Forelimb muscle (tissue), 1 donor: Measurements from ENCODE around the gene BRMS1. TPM values are rescaled to one million over a fixed set of nuclear protein-coding genes. Genes with fewer than 3 reads are reported as not detected.

Experiments
- polyA plus RNA-seq: library from polyadenylated mRNA; unstranded; fragments of 120-200 nt; gene quantifications from one replicate; pipeline ENCODE4 v1.2.1, GENCODE V29; 2013; ENCODE audit not compliant: insufficient read length

Gene BRMS1
- polyA plus RNA-seq, 1 donor, result 21.8 TPM

Other genes with a start within 250 kb of the BRMS1 start
- 19.0 TPM for gene KLC2, start 87.4 kb downstream of the BRMS1 start, polyA plus RNA-seq
- 89.7 TPM for gene RAB1B, start 76.5 kb downstream of the BRMS1 start, polyA plus RNA-seq
- 2.3 TPM for gene CNIH2, start 66.9 kb downstream of the BRMS1 start, polyA plus RNA-seq
- 48.9 TPM for gene YIF1A, start 56.0 kb downstream of the BRMS1 start, polyA plus RNA-seq
- not detected for gene TMEM151A, start 53.2 kb downstream of the BRMS1 start, polyA plus RNA-seq
- gene CD248, start 28.1 kb downstream of the BRMS1 start, polyA plus RNA-seq, result 76.4 TPM
- gene RIN1, start 8.7 kb downstream of the BRMS1 start, polyA plus RNA-seq, result 12.1 TPM
- 20.3 TPM for gene B4GAT1, start 2.5 kb upstream of the BRMS1 start, polyA plus RNA-seq
- gene SLC29A2, start 26.7 kb upstream of the BRMS1 start, polyA plus RNA-seq, result 32.1 TPM
- gene NPAS4, start 75.9 kb upstream of the BRMS1 start, polyA plus RNA-seq, result 0.28 TPM
- gene MRPL11, start 93.7 kb upstream of the BRMS1 start, polyA plus RNA-seq, result 50.0 TPM
- 6.9 TPM for gene PELI3, start 121.8 kb upstream of the BRMS1 start, polyA plus RNA-seq
- 24.0 TPM for gene DPP3, start 135.3 kb upstream of the BRMS1 start, polyA plus RNA-seq
- gene BBS1, start 165.5 kb upstream of the BRMS1 start, polyA plus RNA-seq, result 17.8 TPM
- 4.3 TPM for gene ZDHHC24, start 200.9 kb upstream of the BRMS1 start, polyA plus RNA-seq
- gene ACTN3, start 201.8 kb upstream of the BRMS1 start, polyA plus RNA-seq, result 24.1 TPM
- gene CTSF, start 223.5 kb upstream of the BRMS1 start, polyA plus RNA-seq, result 22.6 TPM
- 0.06 TPM for gene CCDC87, start 248.0 kb upstream of the BRMS1 start, polyA plus RNA-seq
- 33.0 TPM for gene CCS, start 248.1 kb upstream of the BRMS1 start, polyA plus RNA-seq